Ovary (tissue), 9 donors: ENCODE data around the gene SSX2IP. TPM values are rescaled to one million over a fixed set of nuclear protein-coding genes. Genes with fewer than 3 reads are reported as not detected.

Experiments used
- DNase-seq, 5 donors: peaks; one replicate each; pipeline ENCODE4 v3.0.0-alpha.2; 2019 to 2020
- H3K27ac ChIP-seq, 2 donors: fragments of 200-600 bp; one replicate each; pipeline versions ENCODE4 v1.5.1 to v1.8.0; 2019 to 2022
- H3K27me3 ChIP-seq: fragments of 200-600 bp; one replicate; pipeline ENCODE4 v1.8.0; 2022
- H3K36me3 ChIP-seq: fragments of 200-600 bp; sonication (generic); one replicate; pipeline ENCODE4 v1.5.1; 2019
- H3K4me1 ChIP-seq: one replicate; pipeline ENCODE4 v1.8.1; 2013; ENCODE audit warnings: mild to moderate bottlenecking, moderate library complexity; ENCODE audit not compliant: insufficient read depth
- H3K4me3 ChIP-seq: fragments of 200-600 bp; sonication (generic); one replicate; pipeline ENCODE4 v1.5.1; 2017
- H3K9me3 ChIP-seq, 2 donors: fragments of 200-600 bp in 1 of 2; sonication (generic) in 1 of 2; one replicate each; pipeline versions ENCODE4 v1.5.1 to v1.8.1; 2013 to 2019; ENCODE audit warnings: mild to moderate bottlenecking in 1 of 2, moderate library complexity in 1 of 2
- CTCF ChIP-seq, 3 donors: fragments of 450-650 bp in 2 of 3; fragments of 200-600 bp in 1 of 3; IDR thresholded peaks; one replicate each; pipeline versions ENCODE4 v1.5.1 to v1.8.0; 2016 to 2022; ENCODE audit warnings: antibody characterized with exemption in 3 of 3, mild to moderate bottlenecking in 1 of 3
- EP300 ChIP-seq: sonication (generic); formaldehyde crosslinking; IDR thresholded peaks from one replicate; pipeline ENCODE4 v1.6.1; 2017; ENCODE audit warnings: antibody characterized with exemption
- POLR2A ChIP-seq: fragments of 450-650 bp; IDR thresholded peaks from one replicate; pipeline ENCODE4 v1.6.1; 2017; ENCODE audit warnings: antibody characterized with exemption, mild to moderate bottlenecking, moderate library complexity
- WGBS, 3 donors: extraction: QIAGEN DNeasy Blood & Tissue Kit in 1 of 3; methylation state at CpG; one replicate each; pipeline versions ENCODE4 v1.1.5 to v1.1.7; 2013 to 2017; 5-methylcytosine and 5-hydroxymethylcytosine counted together
- intact Hi-C, 4 donors: fragments of 100-400 bp; cut with DNase I; formaldehyde crosslinking; loops; one replicate each; pipeline versions ENCODE4 v1.11.0 to v1.15.1; 2022 to 2023
- polyA plus RNA-seq, 2 donors: library from polyadenylated mRNA; stranded (reverse); fragments of 200-250 nt in 1 of 2; fragments of 350-450 nt in 1 of 2; fragmentation: Illumina TruSeq in 1 of 2; extraction: RNeasy Lipid Tissue Mini Kit (QIAGEN cat#74804) in 1 of 2; gene quantifications; one replicate each; pipeline ENCODE4 v1.2.3, GENCODE V29; 2013 to 2014
- total RNA-seq, 7 donors: library from RNA; depleted of rRNA in 2 of 7; stranded (reverse); fragments of >200 nt in 2 of 7; fragmentation: NEBNext Ultra II Directional in 3 of 7; extraction: Animal tissue kit (Norgen Biotek cat#: 25700) in 3 of 7; gene quantifications; one replicate each; pipeline versions ENCODE4 v1.1.0 to v1.2.4, GENCODE V29; 2016 to 2023
- donor health status: DM: no; HTN: no; CAD: no; lungs with moderate emphysema.
- donor health status: DM: no; HTN: no; CAD: no.
- donor health status: Bipolar disorder and iron deficiency.
- donor health status: DM: yes; HTN: yes; CAD: no.
- donor health status: DM: no; HTN: no; CAD: no.
- donor health status: DM: yes; HTN: yes; CAD: no.

Gene SSX2IP
- total and polyA plus RNA-seq, 9 donors = 1.1 to 8.5 (median 4.9) TPM

GRCh38 chr1:84692391-84692790 is 2.1 kb upstream of the SSX2IP start:
- intact Hi-C loops = no loop called here
- H3K36me3 ChIP-seq = no peaks in the 10 kb centered on the region
- 69 to 82% (median 77%) methylated on average over 6 of the region's 6 CpGs for WGBS, 3 donors
- peaks cover 1% of the 10 kb centered on the region for H3K4me1 ChIP-seq
- no peak overlapping the region for H3K27ac ChIP-seq
- H3K9me3 ChIP-seq = no peaks in the 10 kb centered on the region
- H3K27me3 ChIP-seq = no peaks in the 10 kb centered on the region
- TF ChIP-seq POLR2A = no peak
- TF ChIP-seq EP300 = no peak
- no peak for TF ChIP-seq CTCF (IDR thresholded peaks at IDR 0.05)
- H3K4me3 ChIP-seq = no peak overlapping the region
- DNase-seq = no peak

DNA sequence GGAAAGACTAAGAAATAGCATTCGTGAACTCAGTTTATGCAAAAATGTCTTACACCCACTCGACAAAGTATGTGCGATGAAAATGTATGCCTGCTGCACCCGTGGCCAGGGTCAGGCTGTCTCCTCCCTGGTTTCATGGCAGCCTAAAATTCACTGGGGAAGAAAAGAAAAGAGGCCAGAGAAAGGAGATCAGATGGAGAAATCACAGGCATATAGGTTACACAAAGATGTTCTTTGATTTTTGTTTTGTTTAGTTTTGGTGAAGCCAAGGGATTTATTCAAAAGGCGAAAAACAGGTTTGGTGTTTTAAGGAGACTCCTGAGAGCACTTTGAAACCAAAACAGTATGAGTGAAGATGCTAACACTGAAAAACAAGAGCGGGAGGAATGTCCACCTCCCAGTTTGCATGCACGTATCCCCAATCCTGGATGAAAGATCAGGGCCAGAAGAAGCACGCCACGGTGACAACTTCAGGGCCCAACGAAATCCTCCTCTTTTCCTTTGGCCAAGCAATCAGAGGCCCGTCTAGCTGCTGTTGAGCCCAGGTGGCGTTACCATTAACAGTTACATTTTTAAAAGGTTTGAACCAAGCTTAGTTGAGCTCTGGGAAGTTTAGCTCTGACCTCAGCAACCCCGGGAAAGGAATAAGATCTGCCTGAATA is 992 bp upstream of the SSX2IP start:
- Histone ChIP-seq H3K4me3 (peak overlapping the region; percentile 90), H3K36me3 (no peaks in the 10 kb centered on the region), H3K27ac (no peak overlapping the region), H3K9me3 (no peaks in the 10 kb centered on the region), H3K27me3 (no peaks in the 10 kb centered on the region), H3K4me1 (peaks cover 1% of the 10 kb centered on the region)
- WGBS, 3 donors = 41 to 46% (median 45%) methylated on average over 13 of the region's 13 CpGs
- TF ChIP-seq EP300 (no peak), CTCF (IDR thresholded peaks at IDR 0.05) (no peak), POLR2A (no peak)
- no peak for DNase-seq
- intact Hi-C loops = no loop called here

- TF ChIP-seq CTCF (IDR thresholded peaks at IDR 0.05) = no peak
- no peak for TF ChIP-seq POLR2A
- TF ChIP-seq EP300 = no peak
- WGBS, 3 donors = 1 to 3% (median 2%) methylated on average over 26 to 67 of the region's 67 CpGs
These were observed 506 bp downstream of the SSX2IP start for GRCh38 chr1:84689514-84690396.

GRCh38 chr1:84688463-84689061 is 1.7 kb downstream of the SSX2IP start:
- WGBS, 3 donors = 69 to 88% (median 81%) methylated on average over 8 of the region's 8 CpGs
- intact Hi-C loops = no loop called here
- TF ChIP-seq POLR2A = no peak
- TF ChIP-seq EP300 = no peak
- TF ChIP-seq CTCF (IDR thresholded peaks at IDR 0.05) = no peak
- no peaks in the 10 kb centered on the region for H3K9me3 ChIP-seq
- no peak overlapping the region for H3K4me3 ChIP-seq
- peaks cover 1% of the 10 kb centered on the region for H3K4me1 ChIP-seq
- H3K27me3 ChIP-seq = no peaks in the 10 kb centered on the region
- no peaks in the 10 kb centered on the region for H3K36me3 ChIP-seq
- no peak overlapping the region for H3K27ac ChIP-seq
- no peak for DNase-seq

More at GRCh38 chr1:84689514-84690396, 506 bp downstream of the SSX2IP start:
- Histone ChIP-seq H3K36me3 (no peaks in the 10 kb centered on the region), H3K27me3 (no peaks in the 10 kb centered on the region), H3K4me1 (peaks cover 1% of the 10 kb centered on the region), H3K27ac (peak overlapping the region; percentile 40 to 78), H3K9me3 (no peaks in the 10 kb centered on the region), H3K4me3 (peak overlapping the region; percentile 90)
- DNase-seq = peak in 2 of 5 donors; percentile 46 to 63
- intact Hi-C loops = no loop called here
